NCI-H2081 (cell line): Measurements from ENCODE around the gene CALHM2.
A peak's percentile ranks its signal among the peaks of the same experiment; 100 is the strongest.
"Not testable (repeated sequence)": the region's sequence is repeated elsewhere in the genome, so short reads cannot be mapped to it uniquely, and the experiment has no call there.

Source experiments
- DNase-seq, 2 experiments: peaks; one replicate each; lab custom pipeline; 2025; lab: John Stamatoyannopoulos, UW

The CALHM2 gene, protein sequence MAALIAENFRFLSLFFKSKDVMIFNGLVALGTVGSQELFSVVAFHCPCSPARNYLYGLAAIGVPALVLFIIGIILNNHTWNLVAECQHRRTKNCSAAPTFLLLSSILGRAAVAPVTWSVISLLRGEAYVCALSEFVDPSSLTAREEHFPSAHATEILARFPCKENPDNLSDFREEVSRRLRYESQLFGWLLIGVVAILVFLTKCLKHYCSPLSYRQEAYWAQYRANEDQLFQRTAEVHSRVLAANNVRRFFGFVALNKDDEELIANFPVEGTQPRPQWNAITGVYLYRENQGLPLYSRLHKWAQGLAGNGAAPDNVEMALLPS

DNA sequence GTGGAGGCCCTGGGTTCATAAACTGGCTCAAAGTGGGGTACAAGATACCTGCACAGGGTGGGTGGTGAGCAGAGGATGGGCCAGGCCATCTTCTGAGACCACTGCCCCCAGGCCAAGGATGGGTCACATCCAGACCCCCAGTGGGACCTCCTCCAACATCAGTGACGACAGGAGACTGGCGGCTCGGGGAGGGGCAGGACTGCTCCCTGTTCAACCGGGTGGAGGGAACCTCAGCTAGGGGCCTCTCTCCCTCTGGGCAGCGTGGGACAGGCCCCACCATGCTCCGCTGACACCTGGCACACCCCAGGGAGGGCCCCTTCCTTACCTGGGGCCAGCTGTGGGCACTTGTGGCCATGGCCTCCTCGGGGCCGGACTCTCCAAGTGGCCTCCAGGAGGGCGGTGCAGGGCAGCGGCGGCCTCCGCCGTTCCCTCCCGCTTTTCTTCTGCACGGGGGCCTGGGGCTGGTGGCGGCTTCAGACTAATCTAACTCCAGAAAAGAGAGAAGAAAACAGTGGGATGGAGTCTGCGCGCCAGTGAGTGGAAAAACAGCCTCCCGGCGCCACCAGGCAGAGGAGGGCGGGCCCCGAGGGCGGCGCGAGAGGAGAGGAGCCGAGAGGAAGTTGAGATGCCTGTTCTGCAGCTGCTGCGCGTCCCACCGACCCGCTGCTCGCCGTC lies at the start of gene CALHM2:
CALHM2 (minus strand) TSS at position 540 of the 675 bp plus-strand sequence. CDS start 2,429 bp downstream, outside the sequence.
- DNase-seq: peak; percentile 25 to 42

DNA sequence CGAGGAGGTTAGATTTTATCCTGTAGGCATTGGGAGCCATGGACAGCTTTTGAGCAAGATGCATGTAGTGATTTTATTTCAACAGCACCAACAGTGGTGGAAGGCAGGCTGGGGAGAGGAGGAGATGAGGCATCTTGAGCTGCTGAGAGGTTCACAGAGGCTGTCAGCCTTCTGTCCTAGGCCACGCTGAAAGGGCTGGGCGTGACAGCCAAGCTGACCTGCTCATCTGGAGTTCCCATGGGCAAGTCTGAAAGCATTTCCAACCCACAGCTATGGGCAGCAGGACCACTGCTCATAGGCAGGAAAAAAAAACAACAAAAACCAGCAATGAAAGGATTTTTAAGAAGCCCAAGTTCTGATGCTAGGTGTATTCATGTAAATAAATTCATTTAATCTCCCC lies 49.0 kb upstream of the CALHM2 start:
- DNase-seq: no peak

DNA sequence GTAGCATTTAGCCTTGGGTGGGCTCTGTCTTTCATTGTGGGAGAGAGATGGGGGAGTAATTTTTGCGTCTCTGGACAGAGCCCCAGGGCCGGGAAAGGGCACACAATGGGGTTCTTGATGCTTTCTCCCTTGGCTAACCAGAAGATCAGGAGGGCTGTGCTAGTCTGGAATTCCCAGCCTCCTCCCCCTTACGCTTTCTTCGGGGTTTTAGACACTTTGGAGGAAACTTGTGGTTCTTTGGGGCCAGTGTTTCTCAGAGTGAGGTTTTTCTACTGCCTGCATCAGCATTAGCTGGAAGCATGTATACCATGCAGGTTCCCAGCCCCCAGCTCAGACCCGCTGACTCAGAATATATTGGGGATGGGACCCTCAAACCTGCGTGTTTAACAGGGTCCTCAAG lies 48.3 kb upstream of the CALHM2 start:
- DNase-seq: no peak

DNA sequence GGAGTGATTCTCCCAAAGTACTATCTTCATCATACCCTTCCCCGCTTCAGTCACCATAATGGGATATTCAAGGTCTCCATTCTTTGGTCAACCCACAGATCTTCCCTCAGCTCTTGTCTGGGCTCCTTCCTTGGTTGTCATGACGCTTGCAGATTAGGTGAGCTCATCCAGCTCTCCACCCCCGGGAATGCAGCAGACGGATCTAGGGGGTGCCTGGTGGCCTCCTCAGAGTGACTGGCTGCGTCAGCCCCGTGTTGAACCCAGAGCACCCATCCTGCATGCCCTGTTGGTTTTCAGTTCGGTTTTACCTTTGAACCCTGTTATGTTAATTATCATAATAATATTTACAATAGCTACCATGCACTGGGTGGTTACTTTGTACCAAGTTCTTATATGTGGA lies 47.7 kb upstream of the CALHM2 start:
- no peak for DNase-seq

DNA sequence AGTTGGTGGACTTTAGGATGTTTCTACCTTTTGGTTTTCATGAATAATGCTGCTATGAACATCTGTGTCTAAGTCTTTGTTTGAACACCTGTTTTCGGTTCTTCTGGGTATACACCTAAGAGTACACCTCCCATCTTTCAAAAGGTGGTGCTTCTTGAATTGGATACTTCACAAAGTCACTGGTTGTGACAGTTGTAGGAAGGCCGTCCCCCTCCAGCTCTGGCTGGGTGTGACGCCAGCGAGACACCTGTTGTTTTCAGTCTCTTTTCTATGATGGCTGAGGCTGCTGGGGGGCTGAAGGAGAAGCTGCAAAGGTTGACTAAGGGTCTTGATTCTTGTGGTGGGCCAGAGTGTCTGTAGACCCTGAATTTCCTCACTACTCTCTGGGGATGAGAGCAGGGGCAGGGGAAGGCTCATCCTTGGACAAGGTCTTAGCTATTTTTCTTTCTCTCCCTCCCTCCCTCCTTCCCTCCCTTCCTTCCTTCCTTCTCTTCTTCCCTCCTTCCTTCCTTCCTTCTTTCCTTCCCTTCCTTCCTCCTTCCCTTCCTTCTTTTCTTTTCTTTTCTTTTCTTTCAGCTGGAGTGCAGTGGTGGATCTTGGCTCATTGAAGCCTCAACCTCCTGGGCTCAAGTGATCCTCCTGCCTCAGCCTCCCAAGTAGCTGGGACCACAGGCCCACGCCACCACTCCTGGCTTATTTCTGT lies 46.9 kb upstream of the CALHM2 start:
- no peak for DNase-seq

DNA sequence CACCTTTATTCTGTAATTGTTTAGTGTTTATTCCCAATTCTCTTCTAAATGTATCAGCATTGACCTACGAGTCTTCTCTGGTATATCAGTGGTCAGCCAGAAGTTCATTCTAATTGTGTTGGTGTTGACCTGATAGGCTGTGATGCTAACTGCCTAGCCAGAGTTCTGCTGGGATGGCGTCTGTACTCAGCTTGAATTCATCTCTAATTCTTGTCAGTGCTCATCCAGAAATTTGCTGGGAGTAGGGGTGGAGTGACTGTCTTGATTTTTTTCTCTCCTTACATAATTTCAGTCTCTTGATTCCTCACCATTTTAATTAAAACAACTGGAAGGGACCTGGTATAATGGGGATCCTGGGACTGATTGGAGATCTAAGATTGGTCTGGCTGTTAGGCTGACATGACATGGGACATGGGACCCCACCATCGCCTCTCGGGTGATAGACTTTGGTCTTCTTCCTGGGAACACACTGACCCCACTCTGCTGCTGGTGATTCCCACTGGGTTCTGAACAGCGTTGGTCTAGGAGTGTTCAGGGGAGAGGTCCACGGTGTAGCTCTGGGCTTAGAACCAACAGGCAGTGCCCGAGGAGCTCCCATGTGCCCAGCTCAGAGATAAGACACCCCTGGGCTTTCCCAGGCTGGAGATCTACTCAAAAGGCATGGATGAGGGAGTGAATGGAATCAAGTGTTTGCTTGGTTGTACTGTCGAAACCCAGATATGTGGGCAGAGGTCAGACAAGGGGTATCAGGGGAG lies 45.2 kb upstream of the CALHM2 start:
- DNase-seq: no peak

DNA sequence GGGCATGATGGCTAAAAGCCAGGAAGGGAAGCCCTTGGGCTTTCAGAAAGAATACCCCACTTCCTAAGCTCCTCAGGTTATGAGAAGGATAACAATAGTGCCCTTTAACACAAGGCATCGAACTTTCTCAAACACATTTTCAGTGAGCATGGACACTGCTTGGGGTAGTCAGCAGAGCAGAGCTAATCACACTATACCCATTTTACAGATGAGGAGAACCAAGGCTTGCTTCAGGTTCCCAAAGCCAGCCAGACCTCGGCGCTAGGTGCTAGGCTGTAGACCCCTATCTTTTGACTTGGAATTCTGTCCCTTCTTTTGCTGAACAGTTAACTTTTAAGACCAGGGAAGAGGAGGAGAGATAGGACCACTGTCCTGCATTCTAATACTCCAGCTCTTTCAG lies 43.2 kb upstream of the CALHM2 start:
- no peak for DNase-seq

DNA sequence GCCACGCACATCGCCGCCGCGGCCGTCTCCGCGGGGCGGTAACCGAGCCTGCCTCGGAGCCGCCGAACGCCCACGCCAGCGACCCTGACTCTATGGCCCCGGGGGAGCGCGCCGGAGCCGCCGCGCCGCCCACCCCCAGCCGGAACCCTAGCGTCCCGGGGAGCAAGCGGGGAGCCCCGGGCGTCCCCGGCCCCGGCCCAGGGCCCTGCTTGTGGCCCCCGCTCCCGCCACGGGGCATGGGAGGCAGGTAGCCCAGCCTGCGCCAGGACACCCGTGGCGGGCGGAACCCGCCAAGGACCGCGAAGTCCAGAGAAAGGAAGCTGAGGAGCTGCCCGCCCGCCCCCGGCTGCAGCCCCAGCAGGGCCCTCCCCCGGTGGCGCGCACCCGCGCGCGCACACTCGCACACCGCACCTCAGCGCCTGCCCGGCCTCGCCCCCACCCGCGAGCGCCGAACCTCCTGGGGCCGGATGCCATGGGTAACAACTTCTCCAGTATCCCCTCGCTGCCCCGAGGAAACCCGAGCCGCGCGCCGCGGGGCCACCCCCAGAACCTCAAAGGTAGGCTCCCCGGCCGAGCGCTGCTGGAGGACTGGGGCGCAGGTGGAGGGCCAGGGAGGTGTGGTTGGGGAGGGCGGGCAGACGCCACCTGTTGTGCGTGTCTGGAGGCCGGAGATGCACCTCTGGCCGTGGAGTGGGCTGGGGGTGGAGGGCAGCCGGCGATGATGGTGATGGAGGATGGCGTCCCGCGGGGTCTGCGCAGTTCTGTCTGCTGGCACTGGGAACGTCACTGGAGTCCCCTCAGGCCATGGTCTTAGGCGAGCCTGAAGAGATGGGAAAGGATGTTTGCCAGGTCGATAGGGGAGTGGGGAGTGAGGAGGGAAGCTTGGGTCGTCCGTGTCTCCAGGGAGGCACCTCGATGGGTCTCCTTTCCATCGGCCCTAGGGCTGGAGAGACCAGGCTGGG lies 42.0 kb upstream of the CALHM2 start:
- no peak for DNase-seq

DNA sequence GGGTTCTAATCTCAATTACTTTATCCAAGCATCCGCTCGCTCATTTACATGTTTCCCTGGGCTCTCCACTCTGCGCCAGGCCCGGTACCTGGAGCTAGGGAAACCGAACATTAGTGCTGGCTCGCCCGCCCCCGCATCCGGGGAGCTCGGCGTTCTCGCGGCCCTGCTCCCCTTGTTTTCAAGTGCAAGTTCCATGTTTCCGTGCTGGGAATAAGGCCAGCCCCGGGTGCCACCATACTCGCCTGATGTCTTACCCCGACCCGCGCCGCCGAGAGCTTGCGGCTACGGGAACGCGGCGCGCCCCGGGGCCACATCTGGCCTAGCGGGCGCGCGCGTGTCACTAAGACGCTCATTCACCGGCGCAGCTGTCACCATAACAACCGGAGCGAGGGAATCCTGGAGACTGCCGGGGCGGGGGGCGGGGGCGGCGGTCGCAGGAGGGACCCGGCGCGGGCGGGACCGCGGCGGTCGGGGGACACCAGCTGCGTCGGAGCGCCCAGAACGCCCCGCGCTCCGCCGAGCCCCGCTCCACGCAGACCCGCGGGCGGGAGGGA lies 41.3 kb upstream of the CALHM2 start, which contains the start of gene NEURL1:
NEURL1 (plus strand) TSS at position 344 of the 554 bp plus-strand sequence. CDS start 683 bp downstream, outside the sequence.
- peak in 1 of 2 experiments; percentile 36 for DNase-seq

DNA sequence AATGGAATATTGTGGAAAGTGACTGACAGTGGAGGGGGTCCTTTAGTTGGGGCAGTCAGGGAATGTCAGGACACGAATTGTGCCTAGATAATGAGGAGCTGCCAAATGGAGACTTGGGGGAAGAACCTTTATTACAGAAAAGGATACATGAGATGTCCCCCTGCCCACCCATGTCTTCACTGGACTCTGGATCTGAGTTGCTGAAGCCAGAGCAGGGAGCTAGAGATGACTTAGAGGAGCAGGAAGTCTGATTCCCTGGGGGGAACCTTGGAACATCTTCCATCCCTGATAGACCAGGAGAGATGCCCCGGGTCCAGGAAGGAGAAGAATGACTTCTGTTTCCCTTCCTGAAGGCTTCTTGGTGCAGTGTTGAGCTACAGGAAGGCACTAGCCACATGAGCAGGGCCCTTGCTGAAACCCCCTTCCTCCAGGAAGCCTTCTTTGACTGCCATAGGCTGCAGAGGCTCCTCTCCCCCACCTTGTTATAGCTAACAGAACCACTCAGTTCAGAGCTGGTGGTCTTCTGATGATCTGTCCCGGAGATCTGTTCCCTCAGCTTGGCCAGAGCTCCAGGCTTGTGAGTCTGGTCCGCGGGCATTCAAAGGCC lies 40.6 kb upstream of the CALHM2 start:
- DNase-seq: no peak

DNA sequence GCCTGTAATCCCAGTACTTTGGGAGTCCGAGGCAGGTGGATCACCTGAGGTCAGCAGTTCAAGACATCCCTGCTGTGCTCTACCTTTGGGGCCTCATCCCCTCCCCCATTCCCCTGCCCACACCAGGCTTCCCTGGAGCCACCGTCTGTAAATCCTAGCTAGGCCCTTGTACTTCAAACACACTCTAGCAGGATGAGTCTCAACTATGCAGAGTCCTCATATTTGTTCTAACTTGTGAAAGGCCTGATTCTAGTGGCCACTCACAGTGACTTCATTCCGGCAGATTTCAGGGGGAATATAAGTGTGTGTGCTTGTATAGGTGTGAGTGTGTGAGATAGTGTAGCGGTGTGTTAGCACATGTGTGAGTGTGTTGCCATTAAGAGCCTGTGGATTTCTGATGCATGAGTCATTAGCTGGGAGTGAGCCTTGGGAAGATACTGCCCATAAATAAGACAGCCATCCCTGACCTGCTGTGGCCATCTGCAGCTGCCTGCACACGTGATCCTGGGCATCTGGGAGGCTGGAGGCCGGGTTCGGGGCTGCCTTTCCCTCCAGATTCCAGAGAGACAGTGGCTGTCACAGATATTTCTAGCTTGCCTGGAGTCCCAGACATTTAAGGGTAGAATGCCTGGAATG lies 39.7 kb upstream of the CALHM2 start:
- DNase-seq: no peak

DNA sequence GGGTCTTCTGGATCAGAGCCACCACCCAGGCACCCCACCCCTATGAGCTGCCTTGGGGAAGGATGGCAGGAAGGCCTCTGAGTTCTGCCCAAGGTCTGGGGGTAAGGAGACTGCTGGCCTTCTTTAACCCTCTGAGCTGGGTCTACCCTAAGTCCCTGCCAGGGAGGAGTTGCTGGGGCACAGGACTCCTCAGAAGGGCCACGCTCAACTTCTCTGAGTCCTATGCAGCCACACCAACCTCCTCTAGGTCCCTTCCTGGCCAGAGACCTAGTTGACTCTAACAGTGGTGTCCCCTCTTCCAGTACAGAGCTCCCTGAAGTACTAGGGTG lies 38.8 kb upstream of the CALHM2 start:
- DNase-seq: no peak

DNA sequence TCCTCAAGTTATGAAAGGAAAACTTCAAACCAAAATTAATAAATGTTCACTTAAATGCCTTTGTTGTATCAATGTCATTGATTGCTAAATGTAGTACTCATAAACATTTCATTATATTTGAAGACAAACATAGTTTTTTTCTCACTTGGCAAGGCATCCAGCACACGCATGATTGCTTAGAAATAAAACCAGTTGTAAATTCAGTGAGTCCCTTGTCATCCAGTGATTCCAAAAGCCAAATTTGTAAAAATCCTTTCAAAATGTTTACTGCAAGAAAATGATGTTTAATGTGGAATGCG lies 35.2 kb upstream of the CALHM2 start:
- DNase-seq: no peak

DNA sequence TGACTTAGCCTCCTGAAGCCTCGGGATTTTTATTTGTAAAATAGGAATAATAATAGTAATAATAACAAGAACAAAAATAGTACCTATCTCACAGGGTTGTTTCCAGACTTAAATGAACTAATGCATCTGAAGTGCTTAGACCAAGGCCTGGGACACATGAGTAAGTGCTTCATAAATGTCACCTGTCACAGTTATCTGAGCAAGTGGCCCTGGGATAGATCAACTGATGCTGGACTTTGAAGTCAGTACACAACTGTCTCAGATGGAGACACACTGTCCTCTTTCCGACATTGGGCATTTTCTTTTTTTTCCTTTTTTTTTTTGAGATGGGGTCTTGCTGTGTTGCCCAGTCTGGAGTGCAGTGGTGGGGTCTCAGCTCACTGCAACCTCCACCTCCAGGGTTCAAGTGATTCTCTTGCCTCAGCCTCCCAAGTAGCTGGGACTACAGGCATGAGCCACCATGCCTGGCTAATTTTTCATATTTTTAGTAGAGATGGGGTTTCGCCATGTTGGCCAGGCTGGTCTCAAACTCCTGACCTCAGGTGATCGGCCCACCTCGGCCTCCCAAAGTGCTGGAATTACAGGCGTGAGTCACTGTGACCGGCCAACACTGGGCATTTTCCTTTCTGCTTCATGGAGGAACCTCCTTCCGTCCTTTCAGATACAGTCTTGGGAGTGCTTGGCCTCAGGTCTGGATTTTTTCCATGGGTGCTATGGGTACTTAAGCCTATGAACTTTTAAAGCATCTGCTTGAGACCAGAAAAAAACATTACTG lies 34.7 kb upstream of the CALHM2 start:
- not testable (repeated sequence) for DNase-seq

DNA sequence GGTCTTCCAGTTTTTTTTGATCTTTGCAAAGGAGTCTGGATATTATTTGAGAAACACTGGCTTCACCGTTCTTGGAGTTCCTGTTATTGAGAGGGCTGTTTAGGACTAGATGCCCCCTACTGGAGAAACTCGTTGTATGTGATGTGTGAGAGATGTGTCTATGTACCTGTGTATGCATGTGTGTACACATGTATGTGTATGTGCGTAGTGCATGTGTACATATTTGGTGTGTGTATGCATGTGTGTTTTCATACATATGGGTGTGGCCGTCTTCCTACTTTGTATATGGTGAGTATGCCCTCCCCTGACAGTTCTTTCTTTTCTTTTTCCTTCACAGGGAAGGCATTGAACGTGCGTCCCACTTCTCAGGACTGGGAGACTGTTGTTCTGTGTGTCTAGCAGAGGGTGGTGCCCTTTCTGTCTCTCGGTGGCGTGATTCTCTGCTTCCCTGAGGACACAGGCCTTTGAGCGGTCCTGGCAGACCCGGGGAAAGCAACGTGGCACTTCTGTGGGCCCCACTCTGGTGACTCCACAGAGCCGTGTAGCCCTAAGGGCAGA lies 29.9 kb upstream of the CALHM2 start:
- DNase-seq: peak; percentile 15 to 44

DNA sequence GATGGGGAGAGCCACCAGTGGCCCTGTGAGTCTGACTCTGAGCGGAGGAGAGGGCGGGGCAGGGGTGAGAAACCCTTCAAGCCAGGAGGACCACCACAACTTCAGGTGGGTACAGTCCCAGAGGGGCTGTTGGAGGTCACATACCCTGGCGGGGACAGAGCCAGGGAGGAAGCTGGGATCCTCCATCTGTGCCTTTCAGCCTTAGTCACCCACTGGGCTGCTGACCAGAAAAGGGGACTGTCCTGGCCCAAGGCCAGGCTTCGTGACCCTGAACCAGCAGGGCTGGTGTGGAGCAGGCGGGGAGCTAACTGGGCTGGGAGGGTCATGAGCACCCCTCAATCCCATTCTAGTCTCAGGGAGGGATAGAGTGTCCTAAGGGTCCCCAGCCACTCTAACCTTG lies 28.4 kb upstream of the CALHM2 start:
- DNase-seq: no peak

DNA sequence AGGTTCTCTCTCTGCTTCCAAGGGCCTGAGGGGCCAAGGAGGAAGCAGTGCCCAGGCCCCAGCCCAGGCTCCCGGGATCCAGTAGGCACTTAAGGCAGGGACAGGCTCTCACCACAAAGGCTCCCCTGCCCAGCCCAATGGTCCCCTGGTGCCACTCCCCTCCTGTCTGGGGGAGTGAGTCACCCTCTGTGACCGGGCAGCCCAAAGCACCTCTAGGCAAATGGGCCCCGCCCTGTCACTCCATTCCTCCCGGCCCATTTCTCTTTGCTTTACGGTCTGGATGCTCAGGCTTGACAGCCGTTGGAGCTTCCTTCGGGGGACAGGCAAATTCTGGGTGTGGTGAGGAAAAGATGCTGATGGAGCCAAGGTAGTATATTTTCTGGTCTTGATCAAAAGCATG lies 27.0 kb upstream of the CALHM2 start, which contains the start of gene CALHM3:
CALHM3 (minus strand) TSS at position 106 of the 400 bp plus-strand sequence. CDS start 208 bp downstream, outside the sequence.
- DNase-seq: no peak

DNA sequence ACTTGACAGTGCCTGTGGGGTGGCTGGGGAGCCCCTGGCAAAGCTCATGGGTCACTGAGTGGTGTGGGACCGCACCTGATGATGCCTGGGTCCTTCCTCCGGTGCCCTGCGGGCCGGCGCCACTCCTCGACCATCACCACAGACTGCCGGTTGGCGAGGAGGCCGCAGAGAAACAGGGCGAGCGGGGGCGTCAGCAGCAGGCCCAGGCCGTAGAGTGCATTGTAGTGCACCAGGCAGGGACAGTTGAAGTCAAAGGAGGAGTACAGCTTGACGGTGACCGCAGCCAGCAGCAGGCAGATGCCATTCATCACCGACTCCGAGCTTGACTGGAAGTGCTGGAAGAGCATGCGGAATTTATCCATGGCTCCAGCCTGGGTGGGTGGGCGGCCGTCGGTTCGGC lies 26.5 kb upstream of the CALHM2 start:
- no peak for DNase-seq
